Ammon's horn (tissue), 1 donor: ENCODE data around the gene ZEB1.

ENCODE experiments used
- DNase-seq: peaks from one replicate; pipeline ENCODE4 v3.0.0-alpha.2; 2016; ENCODE audit warnings: low spot score

ZEB1 gene

DNA sequence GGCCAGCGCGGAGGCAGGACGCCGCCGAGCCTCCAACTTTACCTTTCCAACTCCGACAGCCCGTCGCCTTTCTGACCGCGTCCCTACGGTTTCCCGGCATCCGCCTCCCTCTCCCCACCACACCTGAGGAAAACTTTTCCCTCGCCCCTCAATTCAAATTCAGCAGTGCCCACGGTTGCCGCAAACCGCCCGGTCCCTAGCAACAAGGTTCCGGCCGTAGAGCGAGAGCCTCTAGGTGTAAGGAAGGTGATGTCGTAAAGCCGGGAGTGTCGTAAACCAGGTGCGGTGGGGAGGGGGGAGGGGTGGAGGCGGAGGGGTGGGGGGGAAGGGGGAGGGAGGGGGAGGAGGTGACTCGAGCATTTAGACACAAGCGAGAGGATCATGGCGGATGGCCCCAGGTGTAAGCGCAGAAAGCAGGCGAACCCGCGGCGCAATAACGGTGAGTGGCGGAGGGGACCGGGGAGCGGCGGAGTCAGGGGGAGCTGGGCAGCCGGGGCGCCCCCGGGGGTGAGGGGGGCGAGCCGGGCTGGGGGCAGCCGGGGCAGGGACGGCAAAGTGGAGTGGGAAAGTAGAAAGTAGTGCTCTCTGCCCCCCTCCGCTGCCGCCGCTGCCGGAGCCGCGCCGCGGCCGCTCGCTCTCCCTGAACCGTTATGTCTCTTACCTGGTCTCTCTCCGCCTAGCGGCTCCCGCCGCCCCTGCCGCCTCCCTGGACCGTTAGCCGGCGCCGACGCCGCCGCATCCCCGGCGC lies at the start of gene ZEB1:
Gene ZEB1, plus strand, starts transcription at position 363 of the 748 bp plus-strand sequence. Its CDS starts 19 bp downstream, at position 382.
- DNase-seq, result peak; percentile 74

DNA sequence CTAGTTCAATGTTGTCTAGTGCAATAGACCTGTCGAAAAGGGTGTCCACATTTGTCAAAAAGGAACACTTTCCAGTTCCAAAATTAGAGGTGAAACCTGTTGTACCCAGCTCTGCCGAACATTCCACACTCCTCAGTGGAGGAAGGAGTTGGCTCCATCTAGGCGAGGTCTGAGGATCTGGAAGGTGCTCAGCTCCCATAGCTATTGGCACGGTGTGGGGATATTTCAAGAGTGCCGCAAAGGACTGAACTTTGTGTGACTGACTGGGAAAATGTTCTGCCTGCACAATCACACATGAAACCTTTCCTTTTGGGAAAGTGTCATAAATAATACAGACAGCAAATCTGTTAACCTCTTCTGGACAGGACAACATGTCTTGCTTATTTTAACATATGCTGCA lies 48.1 kb upstream of the ZEB1 start:
- no peak for DNase-seq

DNA sequence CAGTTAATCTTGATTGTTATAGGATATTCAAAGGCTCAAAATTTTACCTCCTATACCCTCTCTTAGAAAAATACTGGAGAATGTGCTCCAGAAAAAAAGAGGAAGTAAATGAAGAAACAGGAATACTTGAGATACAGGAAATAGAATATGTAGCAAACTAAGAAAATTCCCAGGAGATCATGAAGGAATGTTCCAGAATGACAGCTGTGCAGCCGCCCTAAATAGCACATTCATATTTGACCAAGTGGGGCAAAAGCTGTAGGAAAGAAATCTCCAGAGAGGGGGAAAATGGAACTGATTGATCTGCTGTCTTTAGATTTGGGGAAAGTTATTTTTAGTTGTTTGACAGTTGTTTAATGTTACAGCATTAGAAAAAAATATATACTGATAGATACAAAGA lies 46.2 kb upstream of the ZEB1 start:
- no peak for DNase-seq

DNA sequence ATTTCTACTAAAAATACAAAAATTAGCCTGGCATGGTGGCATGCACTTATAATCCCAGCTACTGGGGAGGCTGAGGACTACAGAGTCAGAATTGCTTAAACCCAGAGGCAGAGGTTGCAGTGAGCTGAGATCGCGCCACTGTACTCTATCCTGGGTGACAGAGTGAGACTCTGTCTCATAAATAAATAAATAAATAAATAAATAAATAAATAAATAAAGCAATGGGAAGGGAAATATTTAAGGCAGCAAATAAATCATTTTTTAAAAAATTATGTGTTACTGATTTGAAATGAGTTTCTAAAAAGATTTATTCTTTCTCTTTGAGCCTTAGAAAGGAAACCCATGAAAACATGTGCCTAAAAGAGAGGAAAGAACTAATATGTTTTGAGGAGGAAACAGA lies 45.2 kb upstream of the ZEB1 start:
- no peak for DNase-seq

DNA sequence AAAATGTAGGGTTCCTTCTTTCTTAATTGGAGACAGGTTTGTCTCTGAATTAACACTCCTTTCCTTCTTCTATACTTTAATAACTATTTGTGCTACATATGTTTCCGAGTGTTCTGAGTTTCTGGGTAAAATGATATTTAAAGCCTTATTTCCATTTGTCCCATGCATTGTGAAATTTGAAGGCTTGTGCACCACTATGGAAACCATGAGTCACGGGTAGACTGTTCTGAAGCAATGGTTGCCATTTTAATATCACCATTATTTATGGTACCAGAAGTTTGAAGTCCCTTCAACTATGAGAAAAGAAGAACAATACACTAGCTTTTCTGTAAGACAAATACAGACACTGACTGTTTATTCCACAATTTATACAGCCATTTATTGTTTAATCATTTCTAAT lies 44.7 kb upstream of the ZEB1 start:
- DNase-seq, result no peak

DNA sequence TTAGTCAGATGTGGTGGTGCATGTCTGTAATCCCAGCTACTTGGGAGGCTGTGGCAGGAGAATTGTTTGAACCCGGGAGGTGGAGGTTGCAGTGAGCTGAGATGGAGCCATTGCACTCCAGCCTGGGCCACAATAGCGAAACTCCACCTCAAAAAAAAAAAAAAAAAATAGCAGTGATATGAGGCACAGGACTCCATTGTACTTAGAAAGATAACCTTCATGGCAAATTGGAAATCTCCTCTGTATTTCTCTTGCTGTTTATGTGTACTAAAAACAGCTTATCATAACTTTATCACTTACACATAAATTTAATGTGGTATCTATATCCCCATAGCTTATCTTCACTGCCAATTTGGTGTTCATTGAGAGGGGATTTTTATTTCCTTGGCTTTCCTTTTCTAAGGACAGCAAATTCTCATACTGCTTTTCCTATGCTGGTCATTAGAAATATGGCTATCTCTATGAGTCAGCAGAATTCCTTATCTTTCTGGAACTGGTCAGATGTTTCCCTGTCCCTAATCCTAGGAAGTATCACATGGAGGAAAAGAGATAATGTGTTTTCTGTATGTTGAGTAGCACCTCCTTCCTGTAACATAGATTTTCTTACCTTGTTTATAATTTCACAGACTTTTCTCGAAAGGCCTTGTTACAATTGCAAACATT lies 40.6 kb upstream of the ZEB1 start:
- no peak for DNase-seq

DNA sequence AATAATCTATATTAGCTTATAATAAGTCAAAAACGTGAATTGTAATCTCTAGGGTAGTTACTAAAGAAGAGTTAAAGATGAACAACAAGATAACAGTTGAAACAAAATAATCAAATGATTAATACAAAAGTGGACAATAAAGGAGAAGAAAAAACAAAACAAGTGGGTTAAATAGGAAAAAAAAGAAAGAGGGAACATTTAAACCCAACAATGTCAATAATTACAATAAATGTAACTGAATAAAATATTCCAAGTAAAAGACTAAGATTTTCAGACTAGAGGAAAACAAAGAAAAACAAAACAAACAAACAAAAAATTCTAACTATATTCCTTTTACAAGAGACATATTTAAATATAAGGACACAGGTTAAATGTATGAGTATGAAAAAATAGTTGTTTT lies 38.0 kb upstream of the ZEB1 start:
- no peak for DNase-seq

DNA sequence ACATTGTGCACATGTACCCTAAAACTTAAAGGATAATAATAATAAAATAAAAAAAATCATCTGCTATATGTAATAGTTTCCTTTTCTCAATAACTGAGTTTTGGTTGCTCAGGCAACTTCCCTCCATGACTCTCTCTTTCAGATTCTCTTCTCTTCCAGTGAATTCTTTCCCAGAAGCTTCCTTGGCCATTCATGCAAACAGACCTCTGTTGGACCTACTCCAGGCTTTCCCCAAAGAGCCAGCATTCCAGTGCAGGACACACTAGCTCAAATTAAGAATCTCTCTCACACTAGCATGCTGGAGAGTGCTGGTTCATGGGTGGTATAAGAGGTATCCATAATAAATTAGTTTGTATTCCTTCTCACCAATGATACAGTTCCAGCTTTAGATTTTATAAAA lies 31.0 kb upstream of the ZEB1 start:
- no peak for DNase-seq

DNA sequence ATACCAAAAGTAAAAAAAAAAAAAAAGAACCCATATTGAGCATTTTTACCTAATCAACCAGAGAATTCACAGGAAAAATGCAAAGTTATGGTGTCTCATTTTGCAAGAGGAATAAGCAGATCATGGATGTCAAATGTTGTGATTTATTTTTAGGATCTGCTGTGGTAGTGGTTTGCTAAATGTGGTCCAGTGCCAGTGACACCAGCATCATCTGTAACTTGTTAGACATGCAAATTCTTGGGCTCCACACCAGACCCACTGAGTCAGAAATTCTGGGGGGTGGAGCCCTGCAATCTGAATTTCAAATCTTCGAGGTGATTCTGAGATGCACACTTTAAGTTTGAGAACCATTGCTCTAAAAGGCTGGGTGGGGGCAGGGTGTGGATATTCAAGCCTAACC lies 30.1 kb upstream of the ZEB1 start:
- DNase-seq, result no peak

DNA sequence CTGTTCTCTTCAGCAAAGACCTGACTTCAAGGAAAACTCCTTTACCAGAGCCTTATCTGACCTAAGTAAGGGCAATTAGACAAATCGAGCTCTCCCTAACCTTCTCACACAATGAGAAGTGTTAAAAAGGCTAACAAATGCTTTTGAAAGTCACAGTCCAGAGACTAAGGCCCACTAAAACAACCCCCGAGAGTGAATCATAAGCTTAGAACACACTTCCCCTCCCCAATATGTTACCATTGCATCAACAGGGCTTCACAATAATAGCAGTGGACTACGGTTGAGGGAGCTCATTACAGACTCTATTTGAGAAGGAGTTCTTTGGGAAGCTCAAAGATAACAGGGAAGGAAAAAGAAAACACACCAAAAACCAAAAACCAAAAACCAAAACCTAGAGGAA lies 28.6 kb upstream of the ZEB1 start:
- no peak for DNase-seq

DNA sequence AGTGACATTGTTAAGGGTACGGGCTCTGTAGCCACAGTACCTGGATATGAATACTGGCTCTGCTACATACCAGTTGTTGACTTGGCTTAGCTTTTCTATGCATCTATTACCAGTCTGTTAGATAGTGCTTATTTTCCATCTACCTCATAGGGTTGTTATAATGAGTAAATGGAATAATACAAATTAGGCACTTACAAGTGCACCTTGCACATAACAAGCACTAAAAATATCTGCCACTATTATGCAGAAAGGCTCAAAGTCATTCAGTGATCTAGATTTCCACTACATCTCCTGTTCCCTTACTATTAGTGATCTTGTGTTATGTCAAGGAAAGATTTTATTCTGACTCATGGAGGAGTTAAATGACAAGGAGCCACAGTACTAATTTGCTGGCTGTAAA lies 27.9 kb upstream of the ZEB1 start:
- no peak for DNase-seq

DNA sequence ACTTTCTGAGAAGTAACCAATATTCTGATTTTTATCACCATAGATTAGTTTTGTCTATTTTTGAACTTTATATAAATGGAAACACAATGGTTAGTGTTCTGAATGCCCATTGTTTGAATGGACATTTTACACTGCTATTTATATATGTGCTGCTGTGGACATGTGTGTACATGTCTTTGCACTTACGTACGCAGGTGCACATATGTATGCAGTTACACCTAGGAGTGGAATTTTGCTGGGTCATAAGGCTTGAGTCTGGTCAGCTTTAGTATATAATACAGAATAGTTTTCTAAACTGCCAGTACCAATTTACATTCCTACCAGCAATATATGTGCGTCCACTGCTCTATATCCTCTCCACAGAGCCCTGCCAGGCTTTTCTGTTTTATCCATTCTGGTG lies 24.5 kb upstream of the ZEB1 start:
- DNase-seq, result no peak

DNA sequence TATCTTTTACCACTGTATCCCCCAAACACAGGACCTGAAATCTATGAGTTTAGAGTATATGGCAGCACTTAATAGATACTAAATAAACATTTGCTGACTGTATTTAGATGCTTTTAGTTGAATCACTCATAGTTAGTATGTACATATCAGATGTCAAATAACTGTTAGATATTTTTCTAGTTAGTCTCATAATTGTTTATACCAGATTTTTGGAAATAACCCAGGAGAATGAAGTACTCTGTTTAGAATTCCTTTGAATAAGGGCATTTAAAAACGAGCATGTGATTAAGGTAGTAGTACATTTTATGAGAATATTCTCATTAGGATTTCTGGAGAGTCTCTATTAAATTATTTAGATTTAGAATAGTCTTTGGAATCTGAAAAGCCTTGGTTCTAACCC lies 22.3 kb upstream of the ZEB1 start:
- DNase-seq, result no peak

DNA sequence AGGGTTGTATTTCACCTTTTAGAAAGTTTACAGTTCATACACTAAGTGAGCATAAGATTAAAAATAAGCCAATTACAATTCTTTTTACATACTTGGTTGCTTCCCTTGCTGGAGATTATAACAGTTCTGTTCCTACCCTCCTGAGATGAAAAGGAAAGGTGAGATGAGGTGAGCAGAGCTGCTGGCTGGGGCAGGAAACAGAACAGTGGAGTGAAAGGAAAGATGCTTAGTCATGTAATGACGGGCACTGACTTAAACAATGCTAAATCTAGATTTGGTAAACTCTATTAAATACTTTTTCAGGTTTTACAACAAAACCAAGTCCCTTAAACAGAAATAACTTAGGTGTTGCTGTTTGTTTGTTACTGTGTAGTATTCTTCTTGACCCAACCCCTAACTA lies 19.9 kb upstream of the ZEB1 start:
- no peak for DNase-seq

DNA sequence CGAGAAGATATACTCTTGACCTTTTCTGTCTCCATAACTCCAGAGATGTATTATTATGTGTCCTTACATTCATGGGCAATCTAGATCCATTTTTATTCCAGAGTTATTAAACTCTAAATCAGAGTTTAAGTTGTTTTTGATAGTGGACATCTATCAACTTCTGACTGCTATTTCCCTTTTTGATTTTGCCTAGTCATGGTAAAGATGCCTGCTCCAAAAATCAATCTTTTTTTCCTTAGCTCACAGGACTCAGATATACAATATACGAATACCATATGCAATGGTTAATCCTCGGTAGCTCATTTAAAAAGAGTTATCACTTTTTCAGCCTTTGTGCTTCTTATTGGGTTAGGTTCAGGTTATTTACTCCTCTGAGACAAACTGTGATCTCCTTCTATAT lies 15.8 kb upstream of the ZEB1 start:
- no peak for DNase-seq

DNA sequence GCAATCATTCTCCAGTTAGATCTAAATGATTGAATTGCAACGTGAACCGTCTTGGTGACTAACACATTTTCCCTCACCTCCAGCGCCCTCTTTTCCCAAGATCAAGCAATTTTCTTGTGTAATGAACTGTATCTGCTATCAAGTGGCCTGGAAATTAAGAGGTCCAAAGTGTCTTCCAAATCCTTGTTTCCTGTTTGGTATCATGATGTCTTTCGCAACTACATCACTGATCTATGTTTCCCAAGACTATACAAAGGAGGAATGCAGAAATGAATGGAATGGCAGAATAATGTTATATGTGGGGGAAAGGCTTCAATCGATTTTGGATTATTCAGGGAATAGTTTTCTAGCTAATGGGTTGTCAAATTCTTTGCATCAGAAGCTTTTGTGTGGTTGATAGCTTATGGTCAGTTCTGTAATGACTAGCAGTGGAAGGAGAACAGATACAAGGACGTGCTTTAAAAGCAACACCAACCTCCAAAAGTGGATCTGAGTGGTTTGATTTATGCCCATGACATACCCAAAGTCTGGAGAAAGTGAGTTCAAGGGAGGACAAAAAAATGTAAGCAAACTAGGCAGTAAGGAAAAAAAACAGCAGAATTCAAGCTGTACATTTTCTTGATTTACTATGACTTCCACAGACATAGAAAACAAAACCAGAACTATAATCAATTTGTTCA lies 14.6 kb upstream of the ZEB1 start:
- no peak for DNase-seq

DNA sequence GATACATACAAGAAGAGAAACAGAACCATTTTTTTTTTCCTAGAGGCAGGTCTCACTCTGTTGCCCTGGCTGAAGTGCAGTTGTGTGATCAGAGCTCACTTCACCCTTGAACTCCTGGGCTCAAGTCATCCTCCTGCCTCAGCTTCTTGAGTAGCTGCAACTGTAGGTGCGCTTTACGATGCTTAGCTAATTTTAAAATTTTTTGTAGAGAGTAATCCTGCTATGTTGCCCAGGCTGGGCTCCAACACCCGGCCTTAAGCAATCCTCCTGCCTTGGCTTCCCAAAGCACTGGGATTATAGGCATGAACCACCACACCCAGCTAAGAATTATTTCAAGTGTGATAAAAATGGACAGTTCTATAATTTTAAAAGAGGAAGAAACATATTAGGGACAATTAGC lies 5.6 kb upstream of the ZEB1 start:
- DNase-seq, result no peak

DNA sequence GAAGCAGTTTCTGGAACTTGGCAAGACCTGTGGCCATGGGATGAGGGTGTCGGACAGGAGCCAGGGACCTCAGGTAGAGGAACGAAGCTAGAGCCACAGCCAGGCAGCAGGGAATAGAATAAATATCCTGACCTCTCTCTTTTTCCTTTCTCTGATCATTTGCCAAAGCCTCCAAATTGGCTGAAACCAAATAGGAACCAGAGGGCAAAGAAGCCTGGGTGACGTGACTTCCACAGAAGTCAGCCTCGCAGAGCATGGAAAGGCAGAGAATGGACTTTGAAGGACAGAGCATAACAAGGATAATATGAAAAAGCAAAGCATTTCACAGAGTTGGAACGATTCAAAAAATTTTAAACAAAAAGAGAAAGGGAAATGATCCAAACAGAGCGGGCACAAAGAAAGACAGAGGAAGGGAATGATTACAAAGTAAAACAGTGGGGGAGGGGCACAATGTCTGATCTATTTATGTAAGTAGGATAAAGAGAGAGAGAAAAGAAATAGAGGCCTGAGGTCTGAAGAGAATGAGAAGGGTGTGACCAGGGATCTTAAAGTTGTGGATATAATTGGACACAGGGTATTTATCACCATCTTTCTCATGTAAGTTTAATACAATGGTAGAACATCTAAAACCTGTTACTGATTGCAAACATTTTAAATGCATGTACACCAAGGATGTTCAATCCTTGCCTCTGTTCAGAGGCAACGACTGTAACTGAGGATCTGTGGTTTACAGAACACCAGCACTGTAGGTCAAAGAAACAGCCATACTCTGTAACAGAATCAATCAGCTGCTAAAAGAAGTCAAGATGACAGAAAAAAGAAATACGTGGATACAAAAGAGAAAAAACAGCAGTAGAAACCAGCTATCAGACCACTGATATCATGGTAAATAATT lies 4.5 kb upstream of the ZEB1 start:
- DNase-seq, result no peak

DNA sequence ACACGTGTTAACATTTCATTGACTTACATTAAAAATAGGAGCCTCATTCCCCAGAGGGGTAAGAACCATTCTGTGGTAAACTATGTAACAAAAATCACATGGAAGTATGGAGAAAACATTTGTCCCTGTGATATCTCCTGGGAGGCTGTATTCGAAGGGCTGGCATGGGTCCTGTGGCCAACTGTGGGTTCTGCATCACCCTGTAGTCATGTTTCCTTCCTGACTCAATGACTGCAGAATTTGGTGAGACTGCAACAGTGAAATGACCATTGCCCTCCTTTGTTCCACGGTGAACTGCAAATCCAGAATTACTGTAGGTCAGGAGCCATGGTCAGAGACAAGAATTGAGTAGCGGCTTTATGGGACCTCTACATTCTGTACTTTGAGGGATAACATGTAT lies 3.6 kb upstream of the ZEB1 start:
- DNase-seq, result no peak

DNA sequence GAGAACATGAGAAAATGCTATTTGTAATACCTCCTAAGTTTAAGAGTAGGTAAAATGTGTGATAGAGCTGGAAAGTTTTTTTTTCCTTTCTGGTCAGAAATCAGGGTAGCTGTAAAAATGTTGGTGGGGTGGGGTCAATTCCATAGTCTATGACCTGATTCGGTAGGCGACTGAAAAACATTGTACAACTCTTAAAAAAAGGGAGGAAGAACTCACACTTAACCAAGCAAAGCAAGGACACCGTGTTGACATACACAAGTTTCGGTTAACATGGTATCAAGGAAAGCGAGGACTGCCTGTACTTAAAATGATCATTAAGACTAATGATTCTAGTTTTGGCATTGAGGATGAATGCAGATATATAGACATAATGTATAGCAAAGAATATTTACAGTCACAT lies 1.8 kb upstream of the ZEB1 start:
- no peak for DNase-seq

DNA sequence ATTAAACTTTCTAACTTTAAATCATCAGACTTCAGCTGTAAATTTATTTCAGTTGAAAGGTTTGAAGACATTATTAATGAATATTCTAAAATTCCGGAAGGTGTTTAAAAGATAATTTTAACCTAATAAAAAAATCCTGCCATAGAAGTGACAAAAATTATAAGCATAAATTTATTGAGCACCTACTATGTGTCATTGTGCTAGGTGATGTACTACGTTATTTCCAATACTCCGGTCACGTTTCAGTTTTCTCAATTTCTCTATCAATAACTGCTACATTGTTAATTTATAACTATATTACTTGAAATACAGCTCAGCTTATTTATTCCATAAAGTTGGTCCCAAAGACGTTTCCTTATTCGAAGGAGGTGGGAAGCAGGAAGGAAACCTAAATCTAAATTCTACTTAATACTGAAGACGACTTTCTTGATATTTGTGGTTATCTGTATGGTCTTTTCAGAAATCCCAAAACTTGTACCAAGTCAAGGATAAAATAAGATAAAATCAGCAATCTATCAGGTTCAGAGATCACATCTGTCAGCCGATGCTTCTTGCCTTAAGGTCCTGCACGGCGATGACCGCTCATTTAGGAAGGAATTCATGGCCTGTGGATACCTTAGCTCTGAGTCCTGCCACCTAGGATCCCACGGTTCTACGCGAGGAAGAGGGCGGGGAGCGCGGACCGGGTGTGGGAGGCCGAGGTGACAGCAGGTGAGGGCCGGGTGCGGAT lies 1.2 kb upstream of the ZEB1 start:
- no peak for DNase-seq

DNA sequence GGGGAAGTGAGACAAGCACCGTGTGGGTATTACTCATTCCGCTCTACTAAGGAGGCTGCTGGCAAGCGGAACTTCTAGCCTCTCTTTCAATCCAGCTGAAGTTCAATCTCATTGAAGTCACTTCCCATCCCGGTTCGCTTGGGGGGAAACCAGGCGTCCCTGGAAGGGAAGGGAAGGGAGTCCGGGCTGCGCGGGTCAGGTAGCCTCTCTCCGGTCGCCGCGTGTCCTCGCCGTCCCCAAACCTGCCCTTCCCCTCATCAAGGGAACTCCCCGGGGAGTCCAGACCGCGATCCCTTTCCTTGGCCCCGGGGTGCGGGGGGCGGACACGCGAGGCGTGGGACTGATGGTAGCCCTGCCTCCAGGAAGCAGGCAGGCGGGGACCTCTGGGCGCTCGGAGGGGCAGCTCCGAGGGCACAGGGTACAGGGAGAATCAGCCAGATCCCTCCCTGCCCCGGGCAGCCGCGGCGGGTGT lies 598 bp upstream of the ZEB1 start:
- peak; percentile 66 for DNase-seq
